ENCODE results near the gene ZNF689. TPM values are rescaled to one million over a fixed set of nuclear protein-coding genes. Genes with fewer than 3 reads are reported as not detected.

The ZNF689 gene
- total and polyA plus RNA-seq, 2 of the 13 experiments (the other 11 are each of a cell fraction or from before 2014, with no cell fraction given), result 9.7 to 19.5 TPM

DNA sequence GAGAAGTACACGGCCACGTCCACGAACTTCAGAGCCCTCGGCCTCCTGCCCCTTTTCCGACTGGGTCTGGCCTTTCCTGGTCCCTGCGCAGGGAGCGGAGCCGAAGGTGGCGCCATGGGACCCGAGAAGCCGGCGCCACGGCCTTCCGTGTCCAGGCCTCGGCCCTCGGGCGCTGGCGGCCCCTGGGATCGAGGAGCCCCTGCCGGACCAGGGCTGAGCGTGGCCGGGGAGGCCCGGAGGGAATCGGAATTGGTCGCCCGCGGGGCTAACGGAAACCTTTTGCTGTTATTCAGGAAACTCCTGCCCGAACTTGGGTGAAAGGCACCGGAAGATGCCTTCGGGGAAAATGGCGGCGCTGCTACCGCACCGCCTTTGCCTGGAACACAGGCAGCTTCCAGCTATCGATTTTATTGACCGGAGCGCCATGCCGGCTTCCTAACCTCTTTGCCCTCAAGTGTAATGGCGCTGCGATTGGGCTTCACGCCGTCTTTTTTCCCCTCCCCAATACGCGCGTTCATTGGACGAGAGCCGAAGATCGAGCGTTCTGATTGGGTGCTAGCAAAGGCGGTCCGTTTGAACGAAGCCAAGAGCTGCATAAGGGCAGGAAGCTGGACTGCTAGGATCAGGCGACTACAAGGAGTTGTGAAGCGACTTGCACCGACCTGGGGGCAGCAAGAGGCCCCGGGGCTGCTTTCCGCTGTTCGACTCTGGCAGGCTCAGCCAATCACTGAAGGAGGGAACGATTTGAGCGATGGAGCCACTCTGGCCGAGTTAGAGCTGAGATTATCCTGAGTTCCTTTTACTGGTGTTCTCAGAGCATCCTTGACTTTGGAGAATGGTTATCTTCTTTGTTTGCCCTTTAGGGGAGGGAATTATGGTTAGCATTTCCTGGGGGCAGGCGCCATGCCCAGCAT is at the start of gene ZNF689 (continued):
- TF ChIP-seq, protein P1, sequence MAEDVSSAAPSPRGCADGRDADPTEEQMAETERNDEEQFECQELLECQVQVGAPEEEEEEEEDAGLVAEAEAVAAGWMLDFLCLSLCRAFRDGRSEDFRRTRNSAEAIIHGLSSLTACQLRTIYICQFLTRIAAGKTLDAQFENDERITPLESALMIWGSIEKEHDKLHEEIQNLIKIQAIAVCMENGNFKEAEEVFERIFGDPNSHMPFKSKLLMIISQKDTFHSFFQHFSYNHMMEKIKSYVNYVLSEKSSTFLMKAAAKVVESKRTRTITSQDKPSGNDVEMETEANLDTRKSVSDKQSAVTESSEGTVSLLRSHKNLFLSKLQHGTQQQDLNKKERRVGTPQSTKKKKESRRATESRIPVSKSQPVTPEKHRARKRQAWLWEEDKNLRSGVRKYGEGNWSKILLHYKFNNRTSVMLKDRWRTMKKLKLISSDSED (CRISPR knock-in tag; IDR thresholded peaks at IDR 0.05), result no peak
- TF ChIP-seq MYNN (CRISPR knock-in tag; IDR thresholded peaks at IDR 0.05; ENCODE audit: low read depth) (peak; percentile 93; the same call in 1 of the 2 replicates), ZNF446 (CRISPR knock-in tag; IDR thresholded peaks at IDR 0.05) (no peak), KMT2A (CRISPR knock-in tag; IDR thresholded peaks at IDR 0.05) (peak; percentile 94), SALL1 (CRISPR knock-in tag; IDR thresholded peaks at IDR 0.05) (peak; percentile 79), ZNF879 (CRISPR knock-in tag; IDR thresholded peaks at IDR 0.05) (peak; percentile 89), HNRNPL (IDR thresholded peaks at IDR 0.05; ENCODE audit: low read depth, low read length) (peak; percentile 69; the same call in 1 of the 2 replicates), YEATS4 (CRISPR knock-in tag; IDR thresholded peaks at IDR 0.05; ENCODE audit: borderline replicate concordance) (peak; percentile 99), KLF13 (CRISPR knock-in tag; IDR thresholded peaks at IDR 0.05) (0 out of 2 replicates have a peak, but pooled peaks have one; percentile 88), GATA4 (IDR thresholded peaks at IDR 0.05; ENCODE audit: borderline replicate concordance, low read depth) (peak; percentile 46; the same call in 1 of the 2 replicates), TOPORS (CRISPR knock-in tag; IDR thresholded peaks at IDR 0.05) (peak; percentile 77), ZNF350 (CRISPR knock-in tag; IDR thresholded peaks at IDR 0.05; ENCODE audit: borderline replicate concordance, low read depth) (peak; percentile 97), ZSCAN9 (CRISPR knock-in tag; IDR thresholded peaks at IDR 0.05; ENCODE audit: borderline replicate concordance) (peak; percentile 83; the same call in 1 of the 2 replicates), ISL2 (CRISPR knock-in tag; IDR thresholded peaks at IDR 0.05) (peak; percentile 88), U2AF1 (optimal IDR thresholded peaks at IDR 0.05; ENCODE audit: low read depth, low read length) (peak; percentile 70), RAD51 (IDR thresholded peaks at IDR 0.05; ENCODE audit: borderline replicate concordance) (no peak)
- TF ChIP-seq, protein P2, sequence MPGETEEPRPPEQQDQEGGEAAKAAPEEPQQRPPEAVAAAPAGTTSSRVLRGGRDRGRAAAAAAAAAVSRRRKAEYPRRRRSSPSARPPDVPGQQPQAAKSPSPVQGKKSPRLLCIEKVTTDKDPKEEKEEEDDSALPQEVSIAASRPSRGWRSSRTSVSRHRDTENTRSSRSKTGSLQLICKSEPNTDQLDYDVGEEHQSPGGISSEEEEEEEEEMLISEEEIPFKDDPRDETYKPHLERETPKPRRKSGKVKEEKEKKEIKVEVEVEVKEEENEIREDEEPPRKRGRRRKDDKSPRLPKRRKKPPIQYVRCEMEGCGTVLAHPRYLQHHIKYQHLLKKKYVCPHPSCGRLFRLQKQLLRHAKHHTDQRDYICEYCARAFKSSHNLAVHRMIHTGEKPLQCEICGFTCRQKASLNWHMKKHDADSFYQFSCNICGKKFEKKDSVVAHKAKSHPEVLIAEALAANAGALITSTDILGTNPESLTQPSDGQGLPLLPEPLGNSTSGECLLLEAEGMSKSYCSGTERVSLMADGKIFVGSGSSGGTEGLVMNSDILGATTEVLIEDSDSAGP (CRISPR knock-in tag; IDR thresholded peaks at IDR 0.05; ENCODE audit: borderline replicate concordance), result peak; percentile 98
- TF ChIP-seq, protein P3, sequence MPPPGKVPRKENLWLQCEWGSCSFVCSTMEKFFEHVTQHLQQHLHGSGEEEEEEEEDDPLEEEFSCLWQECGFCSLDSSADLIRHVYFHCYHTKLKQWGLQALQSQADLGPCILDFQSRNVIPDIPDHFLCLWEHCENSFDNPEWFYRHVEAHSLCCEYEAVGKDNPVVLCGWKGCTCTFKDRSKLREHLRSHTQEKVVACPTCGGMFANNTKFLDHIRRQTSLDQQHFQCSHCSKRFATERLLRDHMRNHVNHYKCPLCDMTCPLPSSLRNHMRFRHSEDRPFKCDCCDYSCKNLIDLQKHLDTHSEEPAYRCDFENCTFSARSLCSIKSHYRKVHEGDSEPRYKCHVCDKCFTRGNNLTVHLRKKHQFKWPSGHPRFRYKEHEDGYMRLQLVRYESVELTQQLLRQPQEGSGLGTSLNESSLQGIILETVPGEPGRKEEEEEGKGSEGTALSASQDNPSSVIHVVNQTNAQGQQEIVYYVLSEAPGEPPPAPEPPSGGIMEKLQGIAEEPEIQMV (CRISPR knock-in tag; IDR thresholded peaks at IDR 0.05; ENCODE audit: low read depth), result no peak; the same call in 1 of the 2 replicates
- TF ChIP-seq, protein P4, sequence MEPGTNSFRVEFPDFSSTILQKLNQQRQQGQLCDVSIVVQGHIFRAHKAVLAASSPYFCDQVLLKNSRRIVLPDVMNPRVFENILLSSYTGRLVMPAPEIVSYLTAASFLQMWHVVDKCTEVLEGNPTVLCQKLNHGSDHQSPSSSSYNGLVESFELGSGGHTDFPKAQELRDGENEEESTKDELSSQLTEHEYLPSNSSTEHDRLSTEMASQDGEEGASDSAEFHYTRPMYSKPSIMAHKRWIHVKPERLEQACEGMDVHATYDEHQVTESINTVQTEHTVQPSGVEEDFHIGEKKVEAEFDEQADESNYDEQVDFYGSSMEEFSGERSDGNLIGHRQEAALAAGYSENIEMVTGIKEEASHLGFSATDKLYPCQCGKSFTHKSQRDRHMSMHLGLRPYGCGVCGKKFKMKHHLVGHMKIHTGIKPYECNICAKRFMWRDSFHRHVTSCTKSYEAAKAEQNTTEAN (CRISPR knock-in tag; conservative IDR thresholded peaks at IDR 0.05), result peak; percentile 62; the same call in 1 of the 2 replicates
- TF ChIP-seq, protein P5, sequence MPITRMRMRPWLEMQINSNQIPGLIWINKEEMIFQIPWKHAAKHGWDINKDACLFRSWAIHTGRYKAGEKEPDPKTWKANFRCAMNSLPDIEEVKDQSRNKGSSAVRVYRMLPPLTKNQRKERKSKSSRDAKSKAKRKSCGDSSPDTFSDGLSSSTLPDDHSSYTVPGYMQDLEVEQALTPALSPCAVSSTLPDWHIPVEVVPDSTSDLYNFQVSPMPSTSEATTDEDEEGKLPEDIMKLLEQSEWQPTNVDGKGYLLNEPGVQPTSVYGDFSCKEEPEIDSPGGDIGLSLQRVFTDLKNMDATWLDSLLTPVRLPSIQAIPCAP (CRISPR knock-in tag; IDR thresholded peaks at IDR 0.05; ENCODE audit: low read depth), result peak; percentile 20; the same call in 1 of the 2 replicates
- TF ChIP-seq, protein P6, sequence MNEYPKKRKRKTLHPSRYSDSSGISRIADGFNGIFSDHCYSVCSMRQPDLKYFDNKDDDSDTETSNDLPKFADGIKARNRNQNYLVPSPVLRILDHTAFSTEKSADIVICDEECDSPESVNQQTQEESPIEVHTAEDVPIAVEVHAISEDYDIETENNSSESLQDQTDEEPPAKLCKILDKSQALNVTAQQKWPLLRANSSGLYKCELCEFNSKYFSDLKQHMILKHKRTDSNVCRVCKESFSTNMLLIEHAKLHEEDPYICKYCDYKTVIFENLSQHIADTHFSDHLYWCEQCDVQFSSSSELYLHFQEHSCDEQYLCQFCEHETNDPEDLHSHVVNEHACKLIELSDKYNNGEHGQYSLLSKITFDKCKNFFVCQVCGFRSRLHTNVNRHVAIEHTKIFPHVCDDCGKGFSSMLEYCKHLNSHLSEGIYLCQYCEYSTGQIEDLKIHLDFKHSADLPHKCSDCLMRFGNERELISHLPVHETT (CRISPR knock-in tag; conservative IDR thresholded peaks at IDR 0.05), result peak; percentile 79; the same call in 1 of the 2 replicates

Data from HepG2 (cell line).